ENCODE results near the gene DKK3.

Gene DKK3

GRCh38 chr11:11981840-11982239, 26.6 kb downstream of the DKK3 start:
- DNase-seq (ENCODE audit: low read depth) = no peak

GRCh38 chr11:11981364-11981763, 27.1 kb downstream of the DKK3 start:
- DNase-seq (ENCODE audit: low read depth) = no peak

- no peak for DNase-seq (ENCODE audit: low read depth)
These were observed 27.6 kb downstream of the DKK3 start for GRCh38 chr11:11980841-11981308.

- DNase-seq (ENCODE audit: low read depth) = no peak
These were observed 28.2 kb downstream of the DKK3 start for GRCh38 chr11:11980200-11980599.

- DNase-seq (ENCODE audit: low read depth) = no peak
These were observed 28.8 kb downstream of the DKK3 start for GRCh38 chr11:11979488-11980117.

GRCh38 chr11:11978792-11979487, 29.5 kb downstream of the DKK3 start:
- no peak for DNase-seq (ENCODE audit: low read depth)

- no peak for DNase-seq (ENCODE audit: low read depth)
These were observed 30.3 kb downstream of the DKK3 start for GRCh38 chr11:11978098-11978637.

- no peak for DNase-seq (ENCODE audit: low read depth)
These were observed 31.1 kb downstream of the DKK3 start for GRCh38 chr11:11977206-11977938.

GRCh38 chr11:11976481-11977127, 31.8 kb downstream of the DKK3 start:
- no peak for DNase-seq (ENCODE audit: low read depth)

- DNase-seq (ENCODE audit: low read depth) = no peak
These were observed 33.0 kb downstream of the DKK3 start for GRCh38 chr11:11975201-11976092.

GRCh38 chr11:11973866-11974265, 34.6 kb downstream of the DKK3 start:
- no peak for DNase-seq (ENCODE audit: low read depth)

GRCh38 chr11:11973361-11973800, 35.0 kb downstream of the DKK3 start:
- DNase-seq (ENCODE audit: low read depth) = no peak

GRCh38 chr11:11972730-11973341, 35.6 kb downstream of the DKK3 start:
- no peak for DNase-seq (ENCODE audit: low read depth)

- no peak for DNase-seq (ENCODE audit: low read depth)
These were observed 36.4 kb downstream of the DKK3 start for GRCh38 chr11:11971906-11972547.

GRCh38 chr11:11970556-11970955, 37.9 kb downstream of the DKK3 start:
- DNase-seq (ENCODE audit: low read depth) = no peak

- no peak for DNase-seq (ENCODE audit: low read depth)
These were observed 38.8 kb downstream of the DKK3 start for GRCh38 chr11:11969380-11970215.

- DNase-seq (ENCODE audit: low read depth) = no peak
These were observed 39.7 kb downstream of the DKK3 start for GRCh38 chr11:11968511-11969280.

Measured in activated T-cell treated with anti-CD3 and anti-CD28 coated beads for 24 hours (primary cell).